GM12878 (cell line): ENCODE results near the gene MFN2. TPM values are rescaled to one million over a fixed set of nuclear protein-coding genes. Genes with fewer than 3 reads are reported as not detected.

Source experiments
- BCL11A ChIP-seq: IDR thresholded peaks from 2 replicates; pipeline ENCODE4 v1.6.1; 2011; ENCODE audit warnings: low read depth, low read length
- BRCA1 ChIP-seq: IDR thresholded peaks from 2 replicates; pipeline ENCODE4 v1.6.1; 2011; ENCODE audit warnings: low read depth, low read length, improper control_type of control experiment
- CUX1 ChIP-seq: IDR thresholded peaks from 2 replicates; pipeline ENCODE4 v1.6.1; 2012; ENCODE audit warnings: improper control_type of control experiment, low read depth, low read length; ENCODE audit not compliant: insufficient replicate concordance
- E2F4 ChIP-seq: IDR thresholded peaks from 2 replicates; pipeline ENCODE4 v1.6.1; 2012; ENCODE audit warnings: low read depth, low read length, improper control_type of control experiment
- ESRRA ChIP-seq: IDR thresholded peaks from 2 replicates; pipeline ENCODE4 v1.6.1; 2012; ENCODE audit warnings: mild to moderate bottlenecking, low read length, improper control_type of control experiment
- FOS ChIP-seq: IDR thresholded peaks from 3 replicates; pipeline ENCODE4 v1.6.1; 2011; ENCODE audit warnings: borderline replicate concordance; ENCODE audit not compliant: insufficient read length; ENCODE audit errors: extremely low read depth
- HDAC2 ChIP-seq: fragments of 200-600 bp; sonication (generic); IDR thresholded peaks from 2 replicates; pipeline ENCODE4 v1.6.1; 2017
- HDAC6 ChIP-seq: fragments of 200-600 bp; sonication (generic); IDR thresholded peaks from one replicate; pipeline ENCODE4 v1.8.0; 2017; ENCODE audit warnings: antibody characterized with exemption; ENCODE audit not compliant: unreplicated experiment
- LARP7 ChIP-seq: fragments of 450-650 bp; IDR thresholded peaks from 2 replicates; pipeline ENCODE4 v1.6.1; 2017; ENCODE audit warnings: mild to moderate bottlenecking
- MEF2A ChIP-seq: IDR thresholded peaks from 2 replicates; pipeline ENCODE4 v1.6.1; 2011; ENCODE audit warnings: low read depth, mild to moderate bottlenecking, low read length, moderate library complexity; ENCODE audit not compliant: insufficient read depth
- MEF2B ChIP-seq: fragments of 450-650 bp; IDR thresholded peaks from 2 replicates; pipeline ENCODE4 v1.6.1; 2018; ENCODE audit warnings: mild to moderate bottlenecking, moderate library complexity; ENCODE audit not compliant: partially characterized antibody, poor library complexity, severe bottlenecking
- NFIC ChIP-seq: IDR thresholded peaks from 2 replicates; pipeline ENCODE4 v1.6.1; 2012; ENCODE audit warnings: low read depth, mild to moderate bottlenecking, inconsistent platforms, low read length, moderate library complexity
- PKNOX1 ChIP-seq: fragments of 450-650 bp; IDR thresholded peaks from 2 replicates; pipeline ENCODE4 v1.6.1; 2016; ENCODE audit warnings: mild to moderate bottlenecking
- SP1 ChIP-seq: IDR thresholded peaks from one replicate; pipeline ENCODE4 v1.6.1; 2011; ENCODE audit warnings: low read depth, low read length
- YBX1 ChIP-seq: fragments of 450-650 bp; IDR thresholded peaks from 2 replicates; pipeline ENCODE4 v1.6.1; 2016; ENCODE audit warnings: antibody characterized with exemption
- ZBED1 ChIP-seq: IDR thresholded peaks from 2 replicates; pipeline ENCODE4 v1.6.1; 2016; ENCODE audit warnings: borderline replicate concordance
- ZBTB40 ChIP-seq: fragments of 450-650 bp; IDR thresholded peaks from 2 replicates; pipeline ENCODE4 v1.6.1; 2016; ENCODE audit warnings: mild to moderate bottlenecking, moderate library complexity, borderline replicate concordance
- ZNF24 ChIP-seq: fragments of 450-650 bp; IDR thresholded peaks from 2 replicates; pipeline ENCODE4 v1.6.1; 2017; ENCODE audit warnings: antibody characterized with exemption, mild to moderate bottlenecking
- ZSCAN29 ChIP-seq: fragments of 450-650 bp; IDR thresholded peaks from 2 replicates; pipeline ENCODE4 v1.6.1; 2017; ENCODE audit warnings: mild to moderate bottlenecking, moderate library complexity
- polyA plus RNA-seq, 11 experiments: library from polyadenylated mRNA; depleted of rRNA in 4 of 11; unstranded in 6 of 11; stranded (reverse) in 5 of 11; fragments of >200 nt; fragmentation: Nextera tagmentation in 4 of 11; fragmentation: Illumina TruSeq in 1 of 11; extraction: Ambion mirVana in 4 of 11; extraction: Trizol in 1 of 11; gene quantifications; 1 replicate in 1 of 11; 2 replicates in 10 of 11; pipeline versions ENCODE4 v1.2.1 to v1.2.3, GENCODE V29; 2011 to 2016; ENCODE audit warnings: inconsistent platforms in 2 of 11, missing spikeins in 2 of 11, low read depth in 1 of 11
- total RNA-seq, 4 experiments: library from RNA; depleted of rRNA in 3 of 4; stranded (reverse); fragments of >200 nt in 3 of 4; fragmentation: Illumina TruSeq in 1 of 4; extraction: Trizol in 1 of 4; gene quantifications; 2 replicates each; pipeline versions ENCODE4 v1.2.1 to v1.2.3, GENCODE V29; 2013 to 2021

The MFN2 gene
- total and polyA plus RNA-seq, 10 of the 15 experiments (the other 5 are each of a cell fraction or from before 2014, with no cell fraction given) = 5.3 to 64.4 (median 48.1) TPM

- TF ChIP-seq LARP7 (0 out of 2 replicates have a peak, but pooled peaks have one; percentile 16), ESRRA (no peak), ZBED1 (peak; percentile 95), MEF2A (peak; percentile 66; the same call in 1 of the 2 replicates), BCL11A (peak; percentile 86), HDAC6 (no peak), CUX1 (peak; percentile 69), NFIC (no peak), FOS (no peak), MEF2B (peak; percentile 85), E2F4 (0 out of 2 replicates have a peak, but pooled peaks have one; percentile 11), ZSCAN29 (no peak), HDAC2 (no peak), YBX1 (no peak), BRCA1 (no peak), ZNF24 (peak; percentile 21; the same call in 1 of the 2 replicates), SP1 (peak; percentile 61), ZBTB40 (no peak; the same call in 1 of the 2 replicates), PKNOX1 (peak; percentile 90)
Measured at GRCh38 chr1:12047120-12047876, 67.1 kb downstream of the MFN2 start (continued).
